Activated CD8-positive, alpha-beta T cell treated with anti-CD3 and anti-CD28 coated beads for 36 hours (primary cell): ENCODE data around the gene KLK6. TPM values are rescaled to one million over a fixed set of nuclear protein-coding genes. Genes with fewer than 3 reads are reported as not detected.

ENCODE experiments used
- ATAC-seq: fragments of 200-7000 bp; cut with Tn5 transposase; one replicate; pipeline ENCODE4 v1.10.0; 2021; ENCODE audit warnings: mild to moderate bottlenecking, moderate library complexity
- CTCF ChIA-PET: fragments of 350-600 bp; sonication (Branson Sonifier 250); formaldehyde crosslinking; loops from one replicate; lab custom pipeline; 2021; ENCODE audit warnings: antibody characterized with exemption; lab: Charles Lee
- POLR2A ChIA-PET: fragments of 350-600 bp; sonication (Branson Sonifier 250); formaldehyde crosslinking; loops from one replicate; lab custom pipeline; 2021; ENCODE audit warnings: antibody characterized with exemption; lab: Charles Lee
- DNase-seq: peaks from one replicate; pipeline ENCODE4 v3.0.0-alpha.2; 2020
- H3K27ac Mint-ChIP-seq: one replicate; pipeline ENCODE4 v1.8.0; 2021; ENCODE audit warnings: mild to moderate bottlenecking, mixed read lengths
- H3K27me3 Mint-ChIP-seq: one replicate; pipeline ENCODE4 v1.8.0; 2021; ENCODE audit warnings: mixed read lengths
- H3K36me3 Mint-ChIP-seq: one replicate; pipeline ENCODE4 v1.8.0; 2021; ENCODE audit warnings: low read depth, mixed read lengths
- H3K4me1 Mint-ChIP-seq: one replicate; pipeline ENCODE4 v1.8.0; 2021; ENCODE audit warnings: low read depth, mixed read lengths
- H3K4me3 Mint-ChIP-seq: one replicate; pipeline ENCODE4 v1.8.0; 2021; ENCODE audit warnings: mild to moderate bottlenecking, moderate library complexity, mixed read lengths
- H3K9me3 Mint-ChIP-seq: one replicate; pipeline ENCODE4 v1.8.0; 2021; ENCODE audit warnings: mixed read lengths
- CTCF ChIP-seq: fragments of 200-600 bp; IDR thresholded peaks from one replicate; pipeline ENCODE4 v1.8.0; 2022; ENCODE audit warnings: antibody characterized with exemption, mild to moderate bottlenecking
- intact Hi-C: fragments of 100-400 bp; cut with micrococcal nuclease; formaldehyde crosslinking; loops from one replicate; pipeline ENCODE4 v1.10.0; 2022
- total RNA-seq, 2 experiments: library from RNA; stranded (reverse); gene quantifications; one replicate each; pipeline ENCODE4 v1.2.3, GENCODE V29; 2021

Gene KLK6
- total RNA-seq, 2 experiments from 2014 or later: not detected

- Mint-ChIP-seq H3K4me3 (no peak overlapping the region), H3K36me3 (no peaks in the 10 kb centered on the region)
Measured at GRCh38 chr19:51014242-51014641, 44.9 kb upstream of the KLK6 start.

GRCh38 chr19:51012661-51013190, 43.3 kb upstream of the KLK6 start:
- Mint-ChIP-seq H3K27me3 (peaks cover 41% of the 10 kb centered on the region), H3K36me3 (no peaks in the 10 kb centered on the region), H3K4me1 (peaks cover 6% of the 10 kb centered on the region), H3K4me3 (no peak overlapping the region), H3K9me3 (no peaks in the 10 kb centered on the region), H3K27ac (no peak overlapping the region)
- DNase-seq: no peak
- ChIA-PET POLR2A (no interaction called here), CTCF (no interaction called here)
- no peak for ATAC-seq
- no peak for TF ChIP-seq CTCF
- intact Hi-C loops: no loop called here

More at GRCh38 chr19:51014242-51014641, 44.9 kb upstream of the KLK6 start:
- Mint-ChIP-seq H3K4me1 (peaks cover 10% of the 10 kb centered on the region), H3K27ac (no peak overlapping the region), H3K9me3 (no peaks in the 10 kb centered on the region), H3K27me3 (peaks cover 51% of the 10 kb centered on the region)
- intact Hi-C loops: no loop called here
- ChIA-PET CTCF (no interaction called here), POLR2A (no interaction called here)
- no peak for ATAC-seq
- TF ChIP-seq CTCF: no peak
- no peak for DNase-seq

GRCh38 chr19:51010066-51010795, 40.8 kb upstream of the KLK6 start:
- Mint-ChIP-seq H3K27ac (no peak overlapping the region), H3K27me3 (peaks cover 25% of the 10 kb centered on the region), H3K9me3 (no peaks in the 10 kb centered on the region), H3K4me1 (no peaks in the 10 kb centered on the region), H3K4me3 (no peak overlapping the region), H3K36me3 (no peaks in the 10 kb centered on the region)
- no peak for TF ChIP-seq CTCF
- intact Hi-C loops: no loop called here
- DNase-seq (no peak), ATAC-seq (no peak)
- CTCF ChIA-PET: no interaction called here
- POLR2A ChIA-PET: no interaction called here

- TF ChIP-seq CTCF: no peak
- no peaks in the 10 kb centered on the region for H3K4me1 Mint-ChIP-seq
- intact Hi-C loops: no loop called here
- no peaks in the 10 kb centered on the region for H3K9me3 Mint-ChIP-seq
- CTCF ChIA-PET: no interaction called here
- no peak overlapping the region for H3K4me3 Mint-ChIP-seq
- no peak overlapping the region for H3K27ac Mint-ChIP-seq
- peaks cover 15% of the 10 kb centered on the region for H3K27me3 Mint-ChIP-seq
- no peaks in the 10 kb centered on the region for H3K36me3 Mint-ChIP-seq
- ATAC-seq (no peak), DNase-seq (no peak)
- POLR2A ChIA-PET: no interaction called here
Measured at GRCh38 chr19:51009061-51009891, 39.9 kb upstream of the KLK6 start.

GRCh38 chr19:51007488-51007887, 38.1 kb upstream of the KLK6 start:
- ChIA-PET POLR2A (no interaction called here), CTCF (no interaction called here)
- DNase-seq: no peak
- Mint-ChIP-seq H3K36me3 (no peaks in the 10 kb centered on the region), H3K27me3 (peaks cover 22% of the 10 kb centered on the region), H3K9me3 (no peaks in the 10 kb centered on the region), H3K4me1 (no peaks in the 10 kb centered on the region), H3K4me3 (no peak overlapping the region), H3K27ac (no peak overlapping the region)
- intact Hi-C loops: no loop called here
- TF ChIP-seq CTCF: no peak
- no peak for ATAC-seq
